Natural killer cell (primary cell): ENCODE measurements around the gene RAG2. TPM values are rescaled to one million over a fixed set of nuclear protein-coding genes. Genes with fewer than 3 reads are reported as not detected.
"Not testable (repeated sequence)": the region's sequence is repeated elsewhere in the genome, so short reads cannot be mapped to it uniquely, and the experiment has no call there.

Experiments
- ATAC-seq, 3 donors: fragments of 150-1000 bp in 2 of 3; fragments of 200-7000 bp in 1 of 3; cut with Tn5 transposase; 1 replicate in 1 of 3; 2 replicates in 2 of 3; pipeline ENCODE4 v1.10.0; 2021; ENCODE audit warnings: mild to moderate bottlenecking in 2 of 3, moderate library complexity in 2 of 3
- DNase-seq, 2 donors: peaks; one replicate each; pipeline versions ENCODE4 v3.0.0 to v3.0.0-alpha.2; 2013 to 2021; ENCODE audit warnings: mixed read lengths in 1 of 2
- H3K27ac ChIP-seq: one replicate; pipeline ENCODE4 v1.5.1; 2013; ENCODE audit warnings: mild to moderate bottlenecking, low read length
- H3K27me3 ChIP-seq: one replicate; pipeline ENCODE4 v1.6.1; 2013; ENCODE audit warnings: low read length; ENCODE audit not compliant: control insufficient read depth, insufficient read depth
- H3K36me3 ChIP-seq: one replicate; pipeline ENCODE4 v1.6.1; 2013; ENCODE audit warnings: low read length; ENCODE audit not compliant: control insufficient read depth, insufficient read depth
- H3K4me1 ChIP-seq: one replicate; pipeline ENCODE4 v1.6.1; 2013; ENCODE audit warnings: low read length; ENCODE audit not compliant: control insufficient read depth, insufficient read depth
- H3K4me3 ChIP-seq: one replicate; pipeline ENCODE4 v1.5.1; 2013; ENCODE audit warnings: low read length
- H3K9me3 ChIP-seq: one replicate; pipeline ENCODE4 v1.6.1; 2013; ENCODE audit warnings: low read length; ENCODE audit not compliant: control insufficient read depth, insufficient read depth
- H3K27ac Mint-ChIP-seq, 2 donors: one replicate each; pipeline ENCODE4 v1.8.0; 2022; ENCODE audit warnings: mild to moderate bottlenecking in 2 of 2, mixed read lengths in 2 of 2, moderate library complexity in 1 of 2
- H3K27me3 Mint-ChIP-seq, 2 donors: one replicate each; pipeline ENCODE4 v1.8.0; 2022; ENCODE audit warnings: low read depth in 2 of 2, mixed read lengths in 2 of 2
- H3K36me3 Mint-ChIP-seq: one replicate; pipeline ENCODE4 v1.8.0; 2022; ENCODE audit warnings: mixed read lengths
- H3K4me1 Mint-ChIP-seq, 2 donors: one replicate each; pipeline ENCODE4 v1.8.0; 2022; ENCODE audit warnings: mixed read lengths in 2 of 2
- H3K4me3 Mint-ChIP-seq: one replicate; pipeline ENCODE4 v1.8.0; 2022; ENCODE audit warnings: mild to moderate bottlenecking, moderate library complexity, mixed read lengths
- H3K9me3 Mint-ChIP-seq, 2 donors: one replicate each; pipeline ENCODE4 v1.8.0; 2022; ENCODE audit warnings: mixed read lengths in 2 of 2
- CTCF ChIP-seq: fragments of 200-600 bp; IDR thresholded peaks from one replicate; pipeline ENCODE4 v1.8.0; 2022; ENCODE audit warnings: antibody characterized with exemption
- WGBS: methylation state at CpG from one replicate; pipeline ENCODE4 v1.1.7; 2013; ENCODE audit warnings: missing lambda C conversion rate; ENCODE audit not compliant: insufficient coverage; 5-methylcytosine and 5-hydroxymethylcytosine counted together
- intact Hi-C: fragments of 100-400 bp; cut with micrococcal nuclease; formaldehyde crosslinking; loops from one replicate; pipeline ENCODE4 v1.14.2; 2022
- total RNA-seq, 4 donors: library from RNA; stranded (reverse); fragments of 120-200 nt in 1 of 4; gene quantifications; one replicate each; pipeline versions ENCODE4 v1.2.3 to v1.2.4, GENCODE V29; 2013 to 2022

Gene RAG2
- total RNA-seq, 3 donors from 2014 or later (not counting 1 experiment from before 2014, with no cell fraction given), result not detected

- Histone ChIP-seq H3K27ac (peak overlapping the region; percentile 85), H3K27me3 (no peaks in the 10 kb centered on the region), H3K36me3 (no peaks in the 10 kb centered on the region), H3K4me1 (peaks cover 8% of the 10 kb centered on the region), H3K4me3 (peak overlapping the region; percentile 34), H3K9me3 (no peaks in the 10 kb centered on the region)
- DNase-seq (peak in 1 of 2 donors; percentile 44), ATAC-seq (peak; percentile 88 to 91 (median 89))
- intact Hi-C loops, result no loop called here
- no CpG with 5 or more reads among the region's 4 CpGs for WGBS
- H3K27me3 Mint-ChIP-seq, result no peaks in the 10 kb centered on the region
- TF ChIP-seq CTCF, result no peak
- peak overlapping the region; percentile 84 to 86 for H3K27ac Mint-ChIP-seq
- H3K4me1 Mint-ChIP-seq, result peaks cover 36 to 38% of the 10 kb centered on the region in 2 donors
- peak overlapping the region; percentile 66 for H3K4me3 Mint-ChIP-seq
- no peaks in the 10 kb centered on the region for H3K9me3 Mint-ChIP-seq
- no peaks in the 10 kb centered on the region for H3K36me3 Mint-ChIP-seq
Measured at GRCh38 chr11:36558571-36559413, 39.2 kb downstream of the RAG2 start.

GRCh38 chr11:36557991-36558390, 40.0 kb downstream of the RAG2 start:
- peak overlapping the region; percentile 34 for H3K4me3 ChIP-seq

GRCh38 chr11:36557390-36557789, 40.6 kb downstream of the RAG2 start:
- H3K36me3 Mint-ChIP-seq, H3K9me3 ChIP-seq, H3K4me3 ChIP-seq, ATAC-seq, intact Hi-C loops, H3K27ac ChIP-seq, H3K36me3 ChIP-seq, H3K9me3 Mint-ChIP-seq, H3K27me3 ChIP-seq, DNase-seq, H3K27me3 Mint-ChIP-seq, H3K4me1 ChIP-seq: not testable (repeated sequence)
- WGBS, result 97% methylated on average over 15 of the region's 17 CpGs
- H3K4me3 Mint-ChIP-seq, result peak overlapping the region; percentile 66
- peaks cover 36 to 38% of the 10 kb centered on the region in 2 donors for H3K4me1 Mint-ChIP-seq
- H3K27ac Mint-ChIP-seq, result peak overlapping the region; percentile 84 to 86

More at GRCh38 chr11:36557991-36558390, 40.0 kb downstream of the RAG2 start:
- Mint-ChIP-seq H3K4me3 (peak overlapping the region; percentile 66), H3K27me3 (no peaks in the 10 kb centered on the region), H3K36me3 (no peaks in the 10 kb centered on the region), H3K4me1 (peaks cover 36 to 38% of the 10 kb centered on the region in 2 donors), H3K27ac (peak overlapping the region; percentile 84 to 86), H3K9me3 (no peaks in the 10 kb centered on the region)
- intact Hi-C loops, result no loop called here
- H3K4me1 ChIP-seq, result peaks cover 8% of the 10 kb centered on the region
- no peaks in the 10 kb centered on the region for H3K36me3 ChIP-seq
- no peak for ATAC-seq
- peak overlapping the region; percentile 85 for H3K27ac ChIP-seq
- no peaks in the 10 kb centered on the region for H3K9me3 ChIP-seq
- no peak for DNase-seq
- no peak for TF ChIP-seq CTCF
- H3K27me3 ChIP-seq, result no peaks in the 10 kb centered on the region

- Histone ChIP-seq H3K36me3 (no peaks in the 10 kb centered on the region), H3K4me1 (peaks cover 4% of the 10 kb centered on the region), H3K9me3 (no peaks in the 10 kb centered on the region), H3K27ac (peak overlapping the region; percentile 61), H3K4me3 (no peak overlapping the region), H3K27me3 (no peaks in the 10 kb centered on the region)
- peaks cover 27 to 28% of the 10 kb centered on the region in 2 donors for H3K4me1 Mint-ChIP-seq
- H3K27me3 Mint-ChIP-seq, result peaks cover 0 to 3% of the 10 kb centered on the region in 2 donors
- TF ChIP-seq CTCF, result no peak
- DNase-seq, result no peak
- H3K4me3 Mint-ChIP-seq, result peak overlapping the region; percentile 70
- WGBS, result 54% methylated on average over 1 of the region's 1 CpG
- no peaks in the 10 kb centered on the region for H3K36me3 Mint-ChIP-seq
- peaks cover 0 to 2% of the 10 kb centered on the region in 2 donors for H3K9me3 Mint-ChIP-seq
- intact Hi-C loops, result no loop called here
- H3K27ac Mint-ChIP-seq, result peak overlapping the region; percentile 61 to 87
- peak in 2 of 3 donors; percentile 38 to 57 for ATAC-seq
Measured at GRCh38 chr11:36550385-36551115, 47.5 kb downstream of the RAG2 start.
